ENCODE results near the gene PARP9.
A peak's percentile ranks its signal among the peaks of the same experiment; 100 is the strongest.
"Not testable (repeated sequence)": the region's sequence is repeated elsewhere in the genome, so short reads cannot be mapped to it uniquely, and the experiment has no call there.

Gene PARP9

DNA sequence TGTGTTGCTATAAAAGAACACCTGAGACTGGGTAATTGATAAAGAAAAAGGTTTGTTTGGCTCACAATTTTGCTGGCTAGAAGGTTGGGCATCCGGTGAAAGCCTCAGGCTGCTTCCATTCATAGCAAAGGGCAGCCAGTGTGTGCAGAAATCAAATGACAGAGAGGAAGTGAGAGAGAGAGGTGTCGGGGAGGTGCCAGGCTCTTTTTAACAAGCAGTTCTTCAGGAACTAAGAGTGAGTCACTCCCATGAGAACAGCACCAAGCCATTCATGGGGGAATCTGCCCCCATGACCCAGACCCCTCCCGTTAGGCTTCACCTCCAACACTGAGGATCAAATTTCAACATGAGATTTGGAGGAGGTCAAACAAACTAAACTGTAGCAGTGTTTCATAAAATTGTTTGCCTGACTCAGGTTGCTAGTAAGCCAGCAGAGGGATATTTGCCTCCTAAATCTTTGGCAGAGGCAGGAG lies 8.9 kb upstream of the PARP9 start:
- no peak for DNase-seq

DNA sequence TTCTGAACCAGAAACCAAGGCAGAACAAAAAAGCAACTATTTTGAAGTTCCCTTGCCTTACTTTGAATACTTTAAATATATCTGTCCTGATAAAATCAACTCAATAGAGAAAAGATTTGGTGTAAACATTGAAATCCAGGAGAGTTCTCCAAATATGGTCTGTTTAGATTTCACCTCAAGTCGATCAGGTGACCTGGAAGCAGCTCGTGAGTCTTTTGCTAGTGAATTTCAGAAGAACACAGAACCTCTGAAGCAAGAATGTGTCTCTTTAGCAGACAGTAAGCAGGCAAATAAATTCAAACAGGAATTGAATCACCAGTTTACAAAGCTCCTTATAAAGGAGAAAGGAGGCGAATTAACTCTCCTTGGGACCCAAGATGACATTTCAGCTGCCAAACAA lies 4.7 kb upstream of the PARP9 start:
- DNase-seq = no peak

DNA sequence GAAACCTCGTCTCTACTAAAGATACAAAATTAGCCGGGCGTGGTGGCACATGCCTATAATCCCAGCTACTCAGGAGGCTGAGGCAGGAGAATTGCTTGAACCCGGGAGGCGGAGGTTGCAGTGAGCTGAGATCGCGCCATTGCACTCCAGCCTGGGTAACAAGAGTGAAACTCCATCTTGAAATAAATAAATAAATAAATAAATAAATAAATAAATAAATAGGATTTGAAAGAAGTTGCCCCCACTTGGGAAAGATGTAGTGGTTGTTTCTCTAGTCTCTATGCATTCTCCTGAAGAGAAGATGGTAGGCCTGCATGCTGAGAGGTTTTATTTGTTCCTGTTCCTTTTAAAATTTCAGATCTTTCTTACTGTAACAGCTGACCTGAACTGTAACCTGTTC lies 4.0 kb upstream of the PARP9 start:
- DNase-seq = not testable (repeated sequence)

DNA sequence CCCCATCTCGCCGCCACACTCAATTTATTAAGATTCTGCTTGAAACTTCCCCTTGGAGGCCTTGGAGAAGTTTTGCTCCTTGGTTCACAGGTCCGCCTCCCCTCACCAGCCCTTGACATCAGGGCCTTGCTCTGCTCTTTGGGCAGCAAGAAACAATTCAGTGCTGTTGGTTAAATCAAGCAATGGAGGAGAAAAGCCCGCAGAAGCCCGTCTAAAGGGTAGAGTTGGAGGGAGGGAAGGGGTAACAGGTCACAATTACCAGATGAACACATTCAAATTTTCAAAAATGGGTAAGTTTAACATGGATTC lies 429 bp downstream of the PARP9 start:
- DNase-seq = no peak

DNA sequence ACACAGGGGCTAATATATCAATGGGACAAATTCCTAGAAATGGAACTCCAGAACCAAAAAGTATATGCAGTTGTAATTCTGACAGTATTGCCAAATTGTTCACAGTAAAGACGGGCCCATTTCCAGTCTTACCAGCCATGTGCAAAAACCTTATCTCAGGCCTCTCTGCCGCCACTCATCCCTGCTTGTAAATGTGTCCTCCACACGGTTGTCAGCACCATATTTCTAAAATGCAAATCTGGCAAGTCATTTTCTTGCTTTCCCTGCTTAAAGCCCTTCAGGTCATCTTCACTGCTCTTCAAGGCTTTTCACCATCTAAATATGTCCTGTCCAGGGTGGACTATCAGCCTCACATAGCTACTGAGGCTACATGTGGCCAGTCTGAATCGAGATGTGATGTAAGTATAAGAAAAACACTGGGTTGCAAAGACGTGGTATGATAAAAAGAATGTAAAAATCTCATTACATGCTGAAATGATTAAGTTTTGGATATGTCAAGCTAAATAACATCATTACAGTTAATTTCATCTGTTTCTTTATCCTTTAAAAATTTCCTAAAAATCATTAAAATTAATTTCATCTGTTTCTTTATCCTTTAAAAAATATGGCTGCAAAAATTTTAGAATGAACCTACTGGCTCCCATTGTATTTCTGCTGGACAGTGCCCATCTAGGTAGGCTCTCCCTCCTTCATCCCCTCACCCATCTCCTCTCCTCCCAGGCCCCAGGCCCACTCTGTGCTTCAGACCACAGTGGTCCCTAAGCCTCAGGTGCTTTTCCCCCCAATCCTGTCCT lies 980 bp downstream of the PARP9 start:
- no peak for DNase-seq

DNA sequence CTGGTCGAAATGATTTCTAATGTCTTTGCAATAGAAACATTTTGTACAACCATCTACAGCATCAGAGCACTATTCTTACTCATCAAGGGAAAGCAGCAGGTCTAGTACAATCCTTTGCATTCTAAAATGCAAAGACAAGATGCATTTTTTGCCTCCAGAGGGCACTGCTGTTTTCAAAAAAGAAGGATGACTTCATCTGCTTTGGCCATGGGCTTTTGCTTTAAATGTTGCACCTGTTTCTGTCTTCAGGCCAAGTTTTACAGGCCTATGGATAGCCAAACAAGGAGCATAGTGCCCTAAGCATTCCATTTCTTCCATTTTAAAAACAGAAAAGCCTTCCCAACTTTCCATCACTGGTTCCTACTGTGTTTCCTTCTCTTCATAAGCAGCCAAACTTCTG lies 3.4 kb downstream of the PARP9 start:
- peak; percentile 2 for DNase-seq

DNA sequence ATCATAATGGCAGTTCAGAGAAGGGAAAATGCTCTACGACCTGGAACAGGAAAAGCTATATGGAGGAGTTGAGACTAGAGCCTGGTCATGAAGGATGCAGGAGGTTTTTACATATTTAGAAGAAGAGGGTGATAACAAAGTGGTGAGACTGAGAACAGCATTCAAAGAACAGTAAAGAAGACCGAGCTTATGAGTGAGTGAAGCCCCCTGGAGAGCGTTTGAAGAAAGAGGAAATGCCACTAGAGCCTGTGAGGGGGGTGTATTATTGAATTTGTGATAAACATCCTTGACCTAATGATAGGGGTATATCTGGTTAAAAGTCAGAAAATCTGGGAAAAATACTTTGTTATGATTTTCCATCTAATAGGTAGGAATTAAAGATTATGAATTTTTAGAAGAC lies 4.2 kb downstream of the PARP9 start:
- no peak for DNase-seq

DNA sequence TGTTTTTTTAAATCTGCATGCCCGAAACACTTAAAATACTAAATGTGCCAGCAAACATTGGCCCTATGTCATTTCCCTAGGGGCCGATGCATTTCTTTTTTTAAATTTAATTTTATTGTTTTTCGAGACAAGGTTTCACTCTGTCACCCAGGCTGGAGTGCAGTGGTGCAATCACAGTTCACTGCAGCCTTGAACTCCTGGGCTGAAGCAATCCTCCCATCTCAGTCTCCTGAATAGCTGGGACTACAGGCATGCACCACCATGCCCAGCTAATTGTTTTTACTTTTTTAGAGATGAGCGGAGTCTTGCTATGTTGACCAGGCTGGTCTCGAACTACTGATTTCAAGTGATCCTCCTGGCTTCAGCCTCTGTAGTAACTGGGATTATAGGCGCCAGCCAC lies 5.5 kb downstream of the PARP9 start:
- no peak for DNase-seq

DNA sequence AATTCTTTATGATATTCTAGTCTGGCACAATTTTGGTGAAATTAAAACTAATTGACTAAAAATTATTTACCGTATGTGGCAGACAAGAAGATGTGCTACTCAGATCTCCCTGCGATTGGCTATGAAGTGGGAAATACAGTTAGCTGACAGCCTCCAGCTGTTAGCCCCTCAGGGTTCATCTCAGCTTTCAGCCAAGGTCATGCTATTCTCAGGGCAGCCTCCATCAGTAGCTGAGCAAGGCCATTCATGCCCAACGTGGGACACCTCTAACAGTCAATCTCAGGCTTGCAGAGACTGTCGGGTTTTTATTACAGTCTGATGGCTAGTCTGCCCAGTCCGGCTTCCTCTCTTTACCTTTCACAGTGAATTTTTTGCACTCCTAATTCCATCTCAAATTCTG lies 6.7 kb downstream of the PARP9 start:
- no peak for DNase-seq

DNA sequence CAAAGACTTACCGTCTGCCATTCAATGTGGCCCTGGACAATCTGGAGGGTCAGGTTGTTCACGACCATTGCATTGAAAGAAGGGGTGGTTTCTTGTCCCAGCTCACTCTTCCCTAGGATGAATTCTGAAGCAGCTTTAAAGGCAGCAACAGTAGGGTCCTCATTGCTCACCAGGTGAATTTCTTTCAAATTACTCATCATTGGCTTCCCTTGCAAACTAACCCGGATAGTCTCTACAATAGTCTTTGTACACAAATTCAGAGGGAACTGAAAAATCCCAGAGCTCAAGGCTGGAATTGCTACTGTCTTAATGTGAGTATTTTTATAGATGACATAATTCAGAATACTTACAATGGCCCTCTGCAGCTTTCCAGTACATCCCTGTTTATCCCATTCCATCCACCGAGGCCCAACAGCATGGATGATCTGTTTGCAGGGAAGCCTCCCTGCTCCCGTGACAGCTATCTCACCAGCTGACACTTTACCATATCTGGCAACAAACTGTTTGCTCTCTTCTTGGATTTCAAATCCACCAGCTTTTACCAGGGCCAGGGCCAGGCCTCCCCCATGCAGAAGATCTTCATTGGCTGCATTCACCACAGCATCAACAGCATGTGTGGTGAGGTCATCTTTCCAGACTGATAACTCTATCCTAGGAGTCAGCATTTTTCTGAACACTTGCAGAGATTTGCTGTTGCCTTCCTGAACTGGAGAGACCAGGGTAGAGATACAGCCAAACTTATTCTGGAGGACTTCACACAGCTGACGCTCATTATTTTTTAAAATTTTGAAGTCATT lies 8.6 kb downstream of the PARP9 start:
- DNase-seq = no peak

DNA sequence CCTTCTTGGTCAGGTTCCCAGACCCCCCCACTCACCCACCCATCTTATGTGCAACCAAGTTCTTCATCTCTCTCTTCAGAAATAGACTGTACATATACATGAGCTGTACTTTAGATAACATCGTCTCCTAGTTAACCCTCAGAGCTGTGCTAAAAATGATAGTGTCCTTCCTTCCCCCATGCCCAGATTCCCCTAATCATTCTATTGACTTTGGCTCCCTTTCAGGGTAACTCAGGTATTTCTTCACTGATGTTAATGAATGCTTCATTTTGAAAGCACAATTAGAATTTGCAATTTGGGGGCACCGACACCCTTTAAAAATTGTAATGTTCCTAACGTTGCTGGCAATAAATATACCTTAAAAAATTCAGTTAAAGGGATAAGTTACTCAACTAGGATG lies 10.9 kb downstream of the PARP9 start:
- no peak for DNase-seq

DNA sequence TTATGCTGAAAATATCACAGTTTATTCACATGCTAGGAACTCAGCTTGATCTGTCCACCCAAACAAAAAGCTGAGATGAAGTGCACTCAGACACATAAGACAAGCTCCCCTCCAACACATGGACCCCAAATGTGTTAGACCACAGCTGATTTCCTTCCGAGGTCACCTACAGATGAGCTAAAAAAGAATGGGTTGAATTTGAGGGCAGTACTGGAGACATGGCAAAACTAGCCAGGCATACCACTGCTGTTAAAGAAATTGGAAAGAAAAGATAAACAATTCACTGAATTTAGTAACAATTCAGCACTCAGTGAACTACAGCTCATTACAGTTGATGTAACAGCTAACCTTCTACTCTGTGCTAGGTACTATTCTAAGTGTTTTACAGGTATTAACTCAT lies 15.5 kb downstream of the PARP9 start:
- DNase-seq = no peak

DNA sequence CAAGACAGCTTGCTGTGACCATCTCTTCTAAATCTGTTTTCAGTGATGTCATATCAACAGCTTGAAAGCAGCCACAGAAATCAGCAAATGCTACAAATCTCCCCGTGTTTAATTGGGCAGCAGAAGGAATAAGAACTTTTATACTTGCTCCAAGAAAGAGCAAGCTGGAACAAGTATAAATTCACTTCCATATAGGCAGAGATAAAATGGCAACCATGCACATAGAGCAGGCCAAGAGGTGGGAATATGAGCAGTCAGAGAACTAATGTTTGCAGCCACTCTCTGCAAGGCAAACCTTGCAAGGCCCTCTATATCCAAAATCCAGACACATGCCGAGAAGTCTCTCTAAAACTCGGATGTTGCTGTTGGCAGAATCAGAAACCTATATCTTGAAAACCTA lies 16.0 kb downstream of the PARP9 start:
- DNase-seq = no peak

DNA sequence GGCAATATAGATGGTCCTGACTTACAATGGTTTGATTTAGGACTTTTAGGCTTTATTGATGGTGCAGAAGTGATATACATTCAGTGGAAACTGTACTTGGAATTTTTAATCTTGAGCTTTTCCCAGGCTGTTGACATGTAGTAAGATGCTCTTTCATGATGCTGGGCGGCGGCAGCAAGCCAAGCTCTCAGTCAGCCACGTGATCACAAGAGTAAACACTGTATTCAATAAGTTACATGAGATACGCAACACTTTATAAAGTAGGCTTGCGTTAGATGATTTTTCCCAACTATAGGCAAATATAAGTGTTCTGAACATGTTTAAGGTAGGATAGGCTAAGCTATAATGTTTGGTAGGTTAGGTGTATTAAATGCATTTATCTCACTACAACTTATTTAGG lies 17.9 kb downstream of the PARP9 start:
- no peak for DNase-seq

DNA sequence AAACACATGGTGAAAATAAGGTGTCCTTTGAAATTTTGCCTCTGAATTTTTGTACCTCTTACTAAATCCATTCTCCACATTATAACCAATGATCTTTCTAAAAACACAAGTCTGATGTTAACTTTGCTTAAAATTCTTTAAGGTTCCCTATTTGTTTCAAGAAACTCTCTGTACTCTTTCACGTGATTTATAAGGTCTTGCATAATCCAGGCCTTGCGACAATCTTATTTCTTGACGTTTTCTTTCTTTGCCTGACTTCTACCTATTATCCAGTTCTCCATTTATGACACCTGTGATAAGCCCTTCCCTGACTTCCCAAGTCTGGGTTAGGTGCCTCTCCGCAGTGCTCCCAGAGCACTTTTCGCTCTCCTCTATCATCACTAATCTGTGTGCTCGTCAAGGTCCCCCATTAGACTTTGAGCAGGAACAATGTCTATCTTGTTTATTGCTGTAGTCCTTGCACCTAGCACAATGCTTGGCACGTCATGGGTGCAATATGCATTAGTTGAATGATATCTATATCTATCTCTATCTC lies 25.1 kb downstream of the PARP9 start:
- DNase-seq = no peak

DNA sequence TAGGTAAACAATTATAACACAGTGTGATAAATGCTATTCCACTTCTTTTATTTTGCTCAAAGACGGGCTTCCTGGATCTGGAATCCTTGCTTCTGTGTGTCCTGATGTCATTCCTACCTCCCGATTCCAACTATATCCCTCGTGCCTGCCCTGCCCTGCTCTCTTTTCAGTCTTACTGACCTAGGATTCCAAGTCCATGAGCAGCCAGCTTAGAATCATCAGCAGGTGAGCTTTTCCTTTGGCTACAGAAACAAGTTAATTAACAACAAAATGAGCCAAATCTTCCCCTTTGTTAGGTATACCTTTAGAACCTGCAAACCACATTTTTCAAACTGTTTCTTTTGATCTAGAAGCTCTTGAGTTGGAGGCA lies 27.5 kb downstream of the PARP9 start:
- no peak for DNase-seq

DNA sequence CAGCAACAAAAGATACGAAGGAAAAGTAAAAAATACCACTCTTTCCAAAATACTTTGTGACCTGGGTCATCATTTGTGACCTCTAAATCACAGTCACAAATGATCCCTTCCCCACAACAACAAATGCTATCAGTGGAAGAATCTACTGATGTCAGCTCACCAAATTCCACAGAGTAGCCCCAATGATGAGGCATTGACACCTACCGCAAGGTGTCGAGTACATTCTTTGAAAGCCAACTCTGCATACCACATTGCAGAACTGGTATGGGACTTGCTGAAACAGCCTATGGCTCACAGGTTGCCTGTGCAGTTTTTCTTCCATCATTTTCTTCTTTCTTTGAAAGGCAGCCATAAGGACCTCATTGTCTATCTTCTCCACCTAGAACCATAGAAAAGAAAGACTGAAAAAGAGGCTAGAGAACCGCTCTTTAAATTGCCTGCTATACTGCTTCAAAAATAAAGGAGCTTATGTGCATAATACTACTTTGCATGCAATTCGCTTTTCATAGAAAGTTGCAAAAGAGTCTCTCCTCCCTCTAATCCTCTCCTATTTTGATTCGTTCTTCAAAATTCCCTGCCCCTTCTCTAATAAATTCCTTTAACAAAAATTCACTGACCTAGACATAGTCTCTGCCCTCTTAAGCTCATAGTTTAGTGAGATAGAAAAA lies 28.0 kb downstream of the PARP9 start:
- no peak for DNase-seq

DNA sequence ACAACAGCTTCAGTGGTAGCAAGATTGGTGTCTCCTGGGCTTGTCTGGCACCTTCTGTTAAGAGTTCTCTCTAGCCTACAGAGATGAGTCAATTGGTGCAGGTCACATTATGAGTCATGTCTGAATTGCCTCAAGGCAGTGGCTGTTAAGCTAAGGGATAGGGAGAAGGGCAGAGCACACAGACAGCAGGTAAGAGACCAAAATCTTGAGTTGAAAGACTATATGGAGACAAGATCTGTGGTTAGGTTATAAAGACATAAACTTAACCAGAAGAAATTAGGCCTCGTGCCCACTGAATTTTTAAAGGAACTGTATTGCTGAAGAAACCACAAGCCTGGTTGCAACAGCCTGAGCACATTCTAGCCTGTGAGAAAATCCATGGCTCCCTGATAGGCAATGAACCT lies 30.2 kb downstream of the PARP9 start:
- DNase-seq = no peak

DNA sequence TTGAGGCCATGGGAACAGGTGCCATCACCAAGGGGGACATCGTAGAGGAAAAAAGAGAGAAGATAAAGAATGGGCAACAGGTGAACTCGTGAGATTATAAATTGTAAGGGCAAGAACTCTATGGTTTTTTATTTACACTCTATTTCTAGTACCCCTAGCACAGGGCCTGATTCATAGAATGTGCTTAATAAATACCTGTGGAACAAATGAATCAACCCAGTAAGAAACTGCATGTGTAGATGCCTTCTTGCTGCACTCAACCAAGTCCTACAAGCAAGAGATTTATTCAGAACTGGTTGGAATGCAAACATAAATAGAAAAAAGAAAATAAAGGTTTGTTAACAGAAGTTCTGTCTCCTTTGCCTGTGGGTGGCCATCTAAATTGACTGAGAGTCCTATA lies 30.6 kb downstream of the PARP9 start:
- DNase-seq = no peak

DNA sequence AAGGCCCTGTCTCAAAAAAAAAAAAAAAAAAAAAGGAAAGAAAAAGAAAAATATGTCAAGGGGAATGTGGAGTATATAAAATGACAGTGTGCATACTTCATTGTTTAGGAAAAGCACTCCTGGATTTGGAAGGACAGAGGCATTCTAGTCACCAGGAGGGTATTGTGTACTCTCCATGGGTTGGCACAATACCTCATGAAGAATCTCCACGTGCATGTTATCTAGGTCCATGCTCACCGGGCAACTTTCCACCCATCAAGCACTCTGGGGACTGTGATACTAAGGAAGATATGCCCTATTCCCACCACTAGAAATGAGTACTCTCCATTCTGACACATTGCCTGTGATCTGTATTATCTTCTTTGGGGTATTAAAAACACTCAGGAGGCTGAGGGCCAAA lies 33.9 kb downstream of the PARP9 start:
- no peak for DNase-seq

DNA sequence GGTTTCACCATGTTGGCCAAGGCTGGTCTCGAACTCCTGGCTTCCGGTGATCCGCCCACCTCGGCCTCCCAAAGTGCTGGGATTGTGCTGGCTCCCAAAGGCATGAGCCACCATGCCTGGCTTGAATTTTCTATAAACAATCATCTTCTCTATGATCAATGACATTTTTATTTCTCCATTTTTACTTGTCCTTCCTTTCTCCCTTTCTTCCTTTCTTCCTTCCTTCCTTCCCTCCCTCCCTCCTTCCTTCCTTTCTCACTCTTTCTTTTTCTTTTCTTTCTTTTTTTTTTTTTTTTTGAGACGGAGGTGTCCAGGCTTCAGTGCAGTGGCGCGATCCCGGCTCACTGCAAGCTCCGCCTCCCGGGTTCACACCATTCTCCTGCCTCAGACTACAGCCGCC lies 40.8 kb downstream of the PARP9 start:
- no peak for DNase-seq

DNA sequence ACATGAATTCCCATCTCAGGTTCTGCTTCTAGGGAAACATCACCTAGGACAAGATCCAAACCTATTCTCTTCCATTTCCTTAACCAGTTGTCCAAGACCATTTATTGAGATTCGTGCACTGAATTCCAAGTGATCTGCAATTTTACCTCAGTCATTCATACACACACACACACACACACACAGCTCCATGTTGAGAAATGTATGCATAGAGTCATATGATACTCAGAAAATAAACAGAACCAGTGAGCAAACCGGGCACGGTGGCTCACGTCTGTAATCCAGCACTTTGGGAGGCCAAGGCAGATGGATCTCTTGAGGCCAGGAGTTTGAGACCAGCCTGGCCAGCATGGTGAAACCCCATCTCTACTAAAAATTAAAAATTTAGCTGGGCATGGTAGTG lies 43.2 kb downstream of the PARP9 start:
- DNase-seq = no peak

DNA sequence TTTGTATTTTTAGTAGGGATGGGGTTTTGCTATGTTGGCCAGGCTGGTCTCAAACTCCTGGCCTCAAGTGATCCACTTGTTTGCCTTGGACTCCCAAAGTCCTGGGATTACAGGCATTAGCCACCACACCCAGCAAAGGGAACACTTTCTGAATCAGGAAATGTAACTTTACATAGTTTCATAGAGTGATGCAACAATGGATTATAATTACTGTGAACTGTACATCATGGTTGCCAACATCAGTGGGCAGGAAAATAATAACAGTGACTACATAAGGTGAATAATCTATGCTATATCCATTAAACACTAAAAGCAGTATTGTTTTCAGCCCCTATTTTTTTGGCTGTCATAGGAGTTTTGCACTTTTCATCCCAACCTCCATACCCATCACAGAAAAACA lies 44.4 kb downstream of the PARP9 start:
- DNase-seq = no peak

DNA sequence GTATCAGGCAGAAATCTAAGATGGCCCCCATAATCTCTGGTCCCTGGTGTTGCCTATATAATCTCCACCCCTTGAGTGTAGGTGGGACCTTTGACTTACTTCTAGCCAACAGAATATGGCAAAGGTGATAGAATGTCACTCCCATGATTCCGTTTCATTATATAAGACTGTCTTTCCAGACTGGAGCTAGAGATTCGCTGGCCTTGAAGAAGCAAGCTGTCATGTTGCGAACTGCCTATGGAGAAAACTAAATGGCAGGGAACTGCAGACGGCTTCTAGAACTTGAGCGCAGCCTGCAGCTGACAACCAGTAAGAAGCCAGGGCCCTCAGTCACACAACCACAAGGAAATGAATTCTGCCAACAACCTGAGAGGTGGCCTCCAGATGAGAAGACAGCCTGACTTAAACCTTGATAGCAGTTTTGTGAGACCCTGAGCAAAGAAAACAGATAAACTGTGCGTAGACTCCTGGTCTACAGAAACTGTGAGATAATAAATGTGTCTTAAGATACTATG lies 47.2 kb downstream of the PARP9 start:
- no peak for DNase-seq

All from NCI-H1048 (cell line).